PC-3 (cell line): Measurements from ENCODE around the gene MMP15.

ENCODE experiments used
- CTCF ChIP-seq: fragments of 300-600 bp; sonication (generic); conservative IDR thresholded peaks from 2 replicates; pipeline ENCODE4 v1.5.1; 2017; ENCODE audit warnings: antibody characterized with exemption, low read depth, mild to moderate bottlenecking, low read length
- EZH2phosphoT487 ChIP-seq: fragments of 300-600 bp; sonication (generic); IDR thresholded peaks from 2 replicates; pipeline ENCODE4 v1.6.1; 2018; ENCODE audit warnings: mild to moderate bottlenecking, antibody characterized with exemption, low read length, borderline replicate concordance

GRCh38 chr16:57997176-57997527 lies 28.4 kb upstream of the MMP15 start:
- TF ChIP-seq CTCF (no peak), EZH2phosphoT487 (no peak)
